Activated gamma-delta T cell treated with anti-CD3 and anti-CD28 coated beads, Interleukin-2, amount 50 U/mL, for 16 hours (primary cell): ENCODE data around the gene ABI2.

ENCODE experiments used
- DNase-seq: peaks from one replicate; pipeline ENCODE4 v3.0.0-alpha.2; 2020; ENCODE audit warnings: low read depth

The ABI2 gene

DNA sequence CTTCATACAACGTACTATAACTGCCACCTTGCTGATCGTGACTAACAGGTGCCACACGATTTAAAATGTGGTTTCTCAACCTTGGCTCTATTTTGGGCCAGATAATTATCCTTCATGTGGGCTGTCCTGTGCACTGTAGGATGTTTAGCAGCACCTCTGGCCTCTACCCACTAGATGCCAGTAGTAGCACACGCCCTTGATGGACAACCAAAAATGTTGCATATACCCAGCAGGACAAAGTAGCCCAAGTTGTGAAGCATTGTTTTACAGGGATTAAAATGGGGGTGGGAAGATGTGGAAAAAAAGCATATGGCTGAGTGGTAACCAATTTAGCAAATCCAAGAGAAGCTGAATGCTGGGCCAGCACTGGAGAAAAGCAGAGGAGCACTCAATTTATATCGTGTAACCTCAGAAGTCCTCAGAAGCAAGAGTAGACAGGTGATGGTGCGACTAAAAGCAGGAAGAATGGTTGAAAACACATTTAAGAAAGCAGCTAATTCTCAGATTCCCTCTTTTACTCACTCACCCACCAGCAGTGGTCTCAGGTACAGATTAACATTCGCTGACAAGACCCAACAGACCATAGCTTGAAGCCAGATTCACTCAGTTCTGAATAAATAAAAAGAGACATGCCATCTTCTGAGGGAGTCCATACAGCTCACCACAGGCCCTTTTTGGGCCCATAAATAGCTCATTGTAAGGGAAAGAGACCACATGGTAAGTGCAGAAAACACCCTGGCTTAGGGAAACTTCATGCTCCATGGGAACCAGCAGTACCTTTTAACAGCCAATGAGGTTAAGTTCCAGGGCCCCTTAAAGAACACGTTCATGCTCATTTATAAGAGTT lies 156.3 kb downstream of the ABI2 start:
- peak; percentile 24 for DNase-seq

DNA sequence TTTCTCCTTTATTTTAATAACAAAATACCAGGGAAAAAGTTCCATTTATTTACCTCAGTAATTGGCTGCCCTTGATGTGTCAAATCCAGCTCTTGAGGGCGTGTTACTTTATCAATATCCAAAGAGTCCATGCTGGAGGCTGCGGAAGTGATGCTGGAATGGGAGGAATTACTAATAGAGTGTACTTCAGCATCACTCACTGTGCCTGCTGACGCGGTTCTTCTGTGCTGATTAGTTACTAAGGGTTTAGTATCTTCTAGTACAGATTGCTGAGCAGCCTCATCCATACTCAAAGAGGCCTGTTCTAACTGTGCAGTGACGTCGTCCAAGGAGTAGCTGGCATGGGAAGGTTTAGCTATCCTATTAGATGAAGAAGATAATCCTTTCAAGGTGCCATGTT lies 161.3 kb downstream of the ABI2 start:
- DNase-seq, result no peak

DNA sequence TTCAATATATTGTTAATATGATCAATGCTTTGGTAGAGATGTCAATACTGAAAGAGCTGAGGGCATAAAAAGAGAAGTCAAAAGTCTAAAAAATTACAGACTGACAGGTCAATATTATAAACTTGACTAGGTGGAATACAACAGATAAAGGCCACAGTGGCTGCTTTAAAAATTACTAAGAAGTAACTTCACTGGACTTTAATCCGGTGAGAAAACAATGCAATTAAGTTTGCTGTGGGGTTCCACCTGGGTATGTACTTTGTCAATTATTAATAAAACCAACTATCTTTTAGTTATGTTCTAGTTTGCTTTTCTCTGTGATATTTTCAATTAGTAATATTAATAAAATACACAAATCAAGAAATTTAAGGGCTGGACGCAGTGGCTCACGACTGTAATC lies 162.2 kb downstream of the ABI2 start:
- no peak for DNase-seq

DNA sequence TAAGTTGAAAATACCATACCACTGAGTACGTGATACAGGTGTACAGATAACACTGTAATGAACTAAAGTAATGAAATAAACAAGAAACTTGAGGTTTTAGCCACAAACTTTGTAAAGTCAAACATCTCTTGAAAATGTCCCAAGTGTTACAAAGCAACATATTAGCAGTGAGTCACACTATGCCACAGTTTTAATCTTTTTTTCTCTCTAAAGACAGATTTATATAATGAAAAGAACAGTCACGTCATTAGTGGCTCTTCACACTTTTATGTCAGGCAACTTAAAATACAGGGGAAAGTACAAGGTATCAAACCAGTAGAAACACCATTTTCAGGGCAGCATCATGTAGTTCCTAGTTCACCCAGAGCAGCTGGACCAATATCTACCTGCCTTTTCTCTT lies 164.8 kb downstream of the ABI2 start:
- no peak for DNase-seq
